GM23338 (cell line): Measurements from ENCODE around the gene RPL37A. TPM values are rescaled to one million over a fixed set of nuclear protein-coding genes. Genes with fewer than 3 reads are reported as not detected.

ENCODE experiments used
- ATAC-seq: fragments of 200-7000 bp; cut with Tn5 transposase; 3 replicates; pipeline ENCODE4 v1.9.1; 2020
- DNase-seq: peaks from one replicate; pipeline ENCODE4 v3.0.0-alpha.2; 2015; ENCODE audit warnings: low spot score
- H2AFZ ChIP-seq: fragments of 200-600 bp; sonication (generic); 2 replicates; pipeline ENCODE4 v1.8.0; 2016; ENCODE audit warnings: antibody characterized with exemption, mild to moderate bottlenecking, moderate library complexity
- H3F3A ChIP-seq: fragments of 200-600 bp; sonication (generic); replicated peaks from 2 replicates; pipeline ENCODE4 v1.8.0; 2017; ENCODE audit warnings: antibody characterized with exemption, mixed run types, low read depth
- H3K27ac ChIP-seq: fragments of 200-600 bp; sonication (generic); 2 replicates; pipeline ENCODE4 v1.6.1; 2016; ENCODE audit warnings: low read depth
- H3K27me3 ChIP-seq: fragments of 200-600 bp; sonication (generic); 2 replicates; pipeline ENCODE4 v1.8.0; 2016; ENCODE audit warnings: mild to moderate bottlenecking, mixed run types, moderate library complexity; ENCODE audit not compliant: insufficient read depth
- H3K36me3 ChIP-seq: fragments of 200-600 bp; sonication (generic); 2 replicates; pipeline ENCODE4 v1.8.0; 2016; ENCODE audit warnings: mild to moderate bottlenecking; ENCODE audit not compliant: insufficient read depth
- H3K4me1 ChIP-seq: fragments of 200-600 bp; sonication (generic); 2 replicates; pipeline ENCODE4 v1.8.0; 2016; ENCODE audit warnings: mild to moderate bottlenecking, moderate library complexity; ENCODE audit not compliant: insufficient read depth
- H3K4me2 ChIP-seq: fragments of 200-600 bp; sonication (generic); 2 replicates; pipeline ENCODE4 v1.7.1; 2017; ENCODE audit warnings: mixed run types
- H3K4me3 ChIP-seq: fragments of 200-600 bp; sonication (generic); 2 replicates; pipeline ENCODE4 v1.6.1; 2016; ENCODE audit warnings: mixed run types
- H3K79me2 ChIP-seq: fragments of 200-600 bp; sonication (generic); replicated peaks from 2 replicates; pipeline ENCODE4 v1.8.0; 2017; ENCODE audit warnings: mild to moderate bottlenecking; ENCODE audit not compliant: insufficient read depth
- H3K9me2 ChIP-seq: fragments of 200-600 bp; sonication (generic); 2 replicates; pipeline ENCODE4 v1.8.0; 2017; ENCODE audit not compliant: insufficient read depth
- H4K20me1 ChIP-seq: fragments of 200-600 bp; sonication (generic); replicated peaks from 2 replicates; pipeline ENCODE4 v1.8.0; 2017; ENCODE audit warnings: mild to moderate bottlenecking; ENCODE audit not compliant: insufficient read depth
- H3K27ac Mint-ChIP-seq: 2 replicates; pipeline ENCODE4 v1.8.0; 2020; ENCODE audit warnings: inconsistent platforms, mild to moderate bottlenecking, moderate library complexity, mixed read lengths
- H3K27me3 Mint-ChIP-seq: 3 replicates; pipeline ENCODE4 v1.8.0; 2022; ENCODE audit warnings: low read depth, mild to moderate bottlenecking, moderate library complexity, mixed read lengths, inconsistent platforms; ENCODE audit not compliant: insufficient read depth, poor library complexity
- H3K36me3 Mint-ChIP-seq: 3 replicates; pipeline ENCODE4 v1.8.0; 2021; ENCODE audit warnings: low read depth, mild to moderate bottlenecking, inconsistent platforms, moderate library complexity, mixed read lengths
- H3K4me1 Mint-ChIP-seq: 3 replicates; pipeline ENCODE4 v1.8.0; 2020; ENCODE audit warnings: mild to moderate bottlenecking, inconsistent platforms, mixed read lengths
- H3K4me3 Mint-ChIP-seq: 3 replicates; pipeline ENCODE4 v1.8.0; 2021; ENCODE audit warnings: moderate library complexity, mild to moderate bottlenecking, inconsistent platforms, mixed read lengths
- H3K9me3 Mint-ChIP-seq: 3 replicates; pipeline ENCODE4 v1.8.0; 2020; ENCODE audit warnings: moderate library complexity, mild to moderate bottlenecking, inconsistent platforms, mixed read lengths
- EZH2 ChIP-seq: fragments of 200-600 bp; sonication (generic); IDR thresholded peaks from one replicate; pipeline ENCODE4 v1.8.0; 2017; ENCODE audit warnings: antibody characterized with exemption, mild to moderate bottlenecking, low read depth; ENCODE audit not compliant: unreplicated experiment
- JUNB ChIP-seq: IDR thresholded peaks from one replicate; pipeline ENCODE4 v1.6.1; 2016; ENCODE audit warnings: antibody characterized with exemption; ENCODE audit not compliant: unreplicated experiment
- POLR2AphosphoS5 ChIP-seq: IDR thresholded peaks from 2 replicates; pipeline ENCODE4 v1.6.1; 2016; ENCODE audit warnings: antibody characterized with exemption, low read depth
- long read RNA-seq: library from polyadenylated mRNA; unstranded; transcript quantifications from one replicate; pipeline ENCODE4 v2.0.0, GENCODE V29; 2020; ENCODE audit not compliant: unreplicated experiment
- polyA plus RNA-seq: library from polyadenylated mRNA; unstranded; fragments of >200 nt; fragmentation: Nextera tagmentation; extraction: Ambion mirVana; gene quantifications from 2 replicates; pipeline ENCODE4 v1.2.1, GENCODE V29; 2016
- total RNA-seq: library from RNA; depleted of rRNA; stranded (reverse); fragments of >200 nt; shearing (Covaris generic); gene quantifications from 2 replicates; pipeline ENCODE4 v1.2.3, GENCODE V29; 2014; rRNA removed
- TF ChIP-seq, protein P1 (sequence below): fragments of 250-450 bp; sonication (Bioruptor Pico); IDR thresholded peaks from 2 replicates; pipeline ENCODE4 v1.5.0; 2020; ENCODE audit warnings: mild to moderate bottlenecking, moderate library complexity
- TF ChIP-seq, protein P2 (sequence below): IDR thresholded peaks from 2 replicates; pipeline ENCODE4 v1.6.1; 2016; ENCODE audit warnings: antibody characterized with exemption
- TF ChIP-seq, protein P3 (sequence below): IDR thresholded peaks from one replicate; pipeline ENCODE4 v1.6.1; 2018; ENCODE audit warnings: antibody characterized with exemption; ENCODE audit not compliant: unreplicated experiment

Gene RPL37A
- 879 and 1,118 TPM in 2 replicates for total RNA-seq
- polyA plus RNA-seq, result 5,036 and 5,564 TPM in 2 replicates
- long read RNA-seq, transcript RPL37A-201 (3 exons, 742 nt), result minor isoform, 113 of 2,042 reads
- long read RNA-seq, transcript RPL37A-210 (4 exons, 3,647 nt), result major isoform, 1,893 of 2,042 reads
- long read RNA-seq, partial matches to known transcripts, result 1 of 2,042 reads
- long read RNA-seq, other reads (novel, unspliced or antisense), result 27 of 2,042 reads

DNA sequence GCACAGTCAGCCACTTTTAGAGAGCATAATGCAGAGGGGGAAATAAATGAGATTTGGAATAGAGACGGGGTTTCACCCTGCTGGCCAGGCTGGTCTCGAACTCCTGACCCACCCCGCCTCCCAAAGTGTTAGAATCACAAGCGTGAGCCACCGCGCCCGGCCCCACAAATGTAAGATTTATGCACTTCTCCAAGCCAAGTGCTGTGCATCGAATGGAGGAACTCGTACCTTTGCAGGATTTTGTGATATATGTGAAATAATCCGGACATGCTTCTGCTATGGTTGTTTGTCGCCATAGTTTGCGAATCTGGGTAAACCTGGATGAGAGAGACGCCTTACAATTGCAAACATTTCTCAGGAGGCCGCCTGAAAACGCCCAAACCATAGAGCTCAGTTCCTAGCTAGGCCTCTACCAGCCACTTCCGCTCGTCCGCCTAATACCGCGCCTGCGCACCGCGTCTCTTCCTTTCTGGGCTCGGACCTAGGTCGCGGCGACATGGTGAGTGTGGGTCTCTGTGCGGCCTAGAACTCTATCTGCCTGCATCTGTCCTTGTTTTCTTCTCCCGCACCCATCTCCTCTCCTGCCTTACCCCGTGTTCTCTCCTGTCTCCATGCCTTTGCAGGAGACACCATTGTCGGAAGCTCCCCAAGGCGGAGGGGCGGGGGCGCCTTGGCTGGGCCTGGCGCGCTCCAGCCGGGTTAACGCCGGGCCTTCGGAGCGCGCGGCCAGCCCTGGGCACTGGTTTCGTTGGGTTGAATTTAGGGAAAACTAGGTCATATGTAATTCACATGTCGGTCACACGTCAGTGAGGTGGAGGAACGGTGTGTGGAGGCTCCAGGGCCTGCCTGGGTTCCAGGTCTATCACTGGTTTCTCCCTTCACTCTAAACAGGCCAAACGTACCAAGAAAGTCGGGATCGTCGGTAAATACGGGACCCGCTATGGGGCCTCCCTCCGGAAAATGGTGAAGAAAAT is at the start of gene RPL37A:
TSS of gene RPL37A (plus strand) at position 466 of the 974 bp plus-strand sequence. CDS start at position 497, 31 bp downstream.
- peaks cover 46% of the 10 kb centered on the region for H3K36me3 ChIP-seq
- Mint-ChIP-seq H3K4me1 (peaks cover 37% of the 10 kb centered on the region), H3K9me3 (no peaks in the 10 kb centered on the region), H3K27ac (peak within 1 kb of the TSS; percentile 99), H3K36me3 (peaks cover 51% of the 10 kb centered on the region), H3K4me3 (peak within 1 kb of the TSS; percentile 99), H3K27me3 (peaks cover 9% of the 10 kb centered on the region)
- no peaks in the 10 kb centered on the region for H3K27me3 ChIP-seq
- H3K79me2 ChIP-seq, result peaks cover 47% of the 10 kb centered on the region
- peaks cover 32% of the 10 kb centered on the region for H4K20me1 ChIP-seq
- peak within 1 kb of the TSS; percentile 94 for H3K27ac ChIP-seq
- H3K9me2 ChIP-seq, result no peaks in the 10 kb centered on the region
- H3K4me3 ChIP-seq, result peak within 1 kb of the TSS; percentile 94
- H3F3A ChIP-seq, result peaks cover 47% of the 10 kb centered on the region
- H2AFZ ChIP-seq, result peak within 1 kb of the TSS; percentile 94
- ATAC-seq (peak; percentile 95), DNase-seq (peak; percentile 98)
- peaks cover 35% of the 10 kb centered on the region for H3K4me1 ChIP-seq
- H3K4me2 ChIP-seq, result peak within 1 kb of the TSS; percentile 91
- TF ChIP-seq JUNB (no peak), EZH2 (no peak), POLR2AphosphoS5 (peak; percentile 100)
- TF ChIP-seq, protein P1, sequence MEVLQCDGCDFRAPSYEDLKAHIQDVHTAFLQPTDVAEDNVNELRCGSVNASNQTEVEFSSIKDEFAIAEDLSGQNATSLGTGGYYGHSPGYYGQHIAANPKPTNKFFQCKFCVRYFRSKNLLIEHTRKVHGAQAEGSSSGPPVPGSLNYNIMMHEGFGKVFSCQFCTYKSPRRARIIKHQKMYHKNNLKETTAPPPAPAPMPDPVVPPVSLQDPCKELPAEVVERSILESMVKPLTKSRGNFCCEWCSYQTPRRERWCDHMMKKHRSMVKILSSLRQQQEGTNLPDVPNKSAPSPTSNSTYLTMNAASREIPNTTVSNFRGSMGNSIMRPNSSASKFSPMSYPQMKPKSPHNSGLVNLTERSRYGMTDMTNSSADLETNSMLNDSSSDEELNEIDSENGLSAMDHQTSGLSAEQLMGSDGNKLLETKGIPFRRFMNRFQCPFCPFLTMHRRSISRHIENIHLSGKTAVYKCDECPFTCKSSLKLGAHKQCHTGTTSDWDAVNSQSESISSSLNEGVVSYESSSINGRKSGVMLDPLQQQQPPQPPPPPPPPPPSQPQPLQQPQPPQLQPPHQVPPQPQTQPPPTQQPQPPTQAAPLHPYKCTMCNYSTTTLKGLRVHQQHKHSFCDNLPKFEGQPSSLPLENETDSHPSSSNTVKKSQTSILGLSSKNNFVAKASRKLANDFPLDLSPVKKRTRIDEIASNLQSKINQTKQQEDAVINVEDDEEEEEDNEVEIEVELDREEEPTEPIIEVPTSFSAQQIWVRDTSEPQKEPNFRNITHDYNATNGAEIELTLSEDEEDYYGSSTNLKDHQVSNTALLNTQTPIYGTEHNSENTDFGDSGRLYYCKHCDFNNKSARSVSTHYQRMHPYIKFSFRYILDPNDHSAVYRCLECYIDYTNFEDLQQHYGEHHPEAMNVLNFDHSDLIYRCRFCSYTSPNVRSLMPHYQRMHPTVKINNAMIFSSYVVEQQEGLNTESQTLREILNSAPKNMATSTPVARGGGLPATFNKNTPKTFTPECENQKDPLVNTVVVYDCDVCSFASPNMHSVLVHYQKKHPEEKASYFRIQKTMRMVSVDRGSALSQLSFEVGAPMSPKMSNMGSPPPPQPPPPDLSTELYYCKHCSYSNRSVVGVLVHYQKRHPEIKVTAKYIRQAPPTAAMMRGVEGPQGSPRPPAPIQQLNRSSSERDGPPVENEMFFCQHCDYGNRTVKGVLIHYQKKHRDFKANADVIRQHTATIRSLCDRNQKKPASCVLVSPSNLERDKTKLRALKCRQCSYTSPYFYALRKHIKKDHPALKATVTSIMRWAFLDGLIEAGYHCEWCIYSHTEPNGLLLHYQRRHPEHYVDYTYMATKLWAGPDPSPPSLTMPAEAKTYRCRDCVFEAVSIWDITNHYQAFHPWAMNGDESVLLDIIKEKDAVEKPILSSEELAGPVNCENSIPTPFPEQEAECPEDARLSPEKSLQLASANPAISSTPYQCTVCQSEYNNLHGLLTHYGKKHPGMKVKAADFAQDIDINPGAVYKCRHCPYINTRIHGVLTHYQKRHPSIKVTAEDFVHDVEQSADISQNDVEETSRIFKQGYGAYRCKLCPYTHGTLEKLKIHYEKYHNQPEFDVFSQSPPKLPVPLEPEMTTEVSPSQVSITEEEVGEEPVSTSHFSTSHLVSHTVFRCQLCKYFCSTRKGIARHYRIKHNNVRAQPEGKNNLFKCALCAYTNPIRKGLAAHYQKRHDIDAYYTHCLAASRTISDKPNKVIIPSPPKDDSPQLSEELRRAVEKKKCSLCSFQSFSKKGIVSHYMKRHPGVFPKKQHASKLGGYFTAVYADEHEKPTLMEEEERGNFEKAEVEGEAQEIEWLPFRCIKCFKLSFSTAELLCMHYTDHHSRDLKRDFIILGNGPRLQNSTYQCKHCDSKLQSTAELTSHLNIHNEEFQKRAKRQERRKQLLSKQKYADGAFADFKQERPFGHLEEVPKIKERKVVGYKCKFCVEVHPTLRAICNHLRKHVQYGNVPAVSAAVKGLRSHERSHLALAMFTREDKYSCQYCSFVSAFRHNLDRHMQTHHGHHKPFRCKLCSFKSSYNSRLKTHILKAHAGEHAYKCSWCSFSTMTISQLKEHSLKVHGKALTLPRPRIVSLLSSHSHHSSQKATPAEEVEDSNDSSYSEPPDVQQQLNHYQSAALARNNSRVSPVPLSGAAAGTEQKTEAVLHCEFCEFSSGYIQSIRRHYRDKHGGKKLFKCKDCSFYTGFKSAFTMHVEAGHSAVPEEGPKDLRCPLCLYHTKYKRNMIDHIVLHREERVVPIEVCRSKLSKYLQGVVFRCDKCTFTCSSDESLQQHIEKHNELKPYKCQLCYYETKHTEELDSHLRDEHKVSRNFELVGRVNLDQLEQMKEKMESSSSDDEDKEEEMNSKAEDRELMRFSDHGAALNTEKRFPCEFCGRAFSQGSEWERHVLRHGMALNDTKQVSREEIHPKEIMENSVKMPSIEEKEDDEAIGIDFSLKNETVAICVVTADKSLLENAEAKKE, result peak; percentile 78
- TF ChIP-seq, protein P2, sequence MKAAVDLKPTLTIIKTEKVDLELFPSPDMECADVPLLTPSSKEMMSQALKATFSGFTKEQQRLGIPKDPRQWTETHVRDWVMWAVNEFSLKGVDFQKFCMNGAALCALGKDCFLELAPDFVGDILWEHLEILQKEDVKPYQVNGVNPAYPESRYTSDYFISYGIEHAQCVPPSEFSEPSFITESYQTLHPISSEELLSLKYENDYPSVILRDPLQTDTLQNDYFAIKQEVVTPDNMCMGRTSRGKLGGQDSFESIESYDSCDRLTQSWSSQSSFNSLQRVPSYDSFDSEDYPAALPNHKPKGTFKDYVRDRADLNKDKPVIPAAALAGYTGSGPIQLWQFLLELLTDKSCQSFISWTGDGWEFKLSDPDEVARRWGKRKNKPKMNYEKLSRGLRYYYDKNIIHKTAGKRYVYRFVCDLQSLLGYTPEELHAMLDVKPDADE, result peak; percentile 83
- TF ChIP-seq, protein P3, sequence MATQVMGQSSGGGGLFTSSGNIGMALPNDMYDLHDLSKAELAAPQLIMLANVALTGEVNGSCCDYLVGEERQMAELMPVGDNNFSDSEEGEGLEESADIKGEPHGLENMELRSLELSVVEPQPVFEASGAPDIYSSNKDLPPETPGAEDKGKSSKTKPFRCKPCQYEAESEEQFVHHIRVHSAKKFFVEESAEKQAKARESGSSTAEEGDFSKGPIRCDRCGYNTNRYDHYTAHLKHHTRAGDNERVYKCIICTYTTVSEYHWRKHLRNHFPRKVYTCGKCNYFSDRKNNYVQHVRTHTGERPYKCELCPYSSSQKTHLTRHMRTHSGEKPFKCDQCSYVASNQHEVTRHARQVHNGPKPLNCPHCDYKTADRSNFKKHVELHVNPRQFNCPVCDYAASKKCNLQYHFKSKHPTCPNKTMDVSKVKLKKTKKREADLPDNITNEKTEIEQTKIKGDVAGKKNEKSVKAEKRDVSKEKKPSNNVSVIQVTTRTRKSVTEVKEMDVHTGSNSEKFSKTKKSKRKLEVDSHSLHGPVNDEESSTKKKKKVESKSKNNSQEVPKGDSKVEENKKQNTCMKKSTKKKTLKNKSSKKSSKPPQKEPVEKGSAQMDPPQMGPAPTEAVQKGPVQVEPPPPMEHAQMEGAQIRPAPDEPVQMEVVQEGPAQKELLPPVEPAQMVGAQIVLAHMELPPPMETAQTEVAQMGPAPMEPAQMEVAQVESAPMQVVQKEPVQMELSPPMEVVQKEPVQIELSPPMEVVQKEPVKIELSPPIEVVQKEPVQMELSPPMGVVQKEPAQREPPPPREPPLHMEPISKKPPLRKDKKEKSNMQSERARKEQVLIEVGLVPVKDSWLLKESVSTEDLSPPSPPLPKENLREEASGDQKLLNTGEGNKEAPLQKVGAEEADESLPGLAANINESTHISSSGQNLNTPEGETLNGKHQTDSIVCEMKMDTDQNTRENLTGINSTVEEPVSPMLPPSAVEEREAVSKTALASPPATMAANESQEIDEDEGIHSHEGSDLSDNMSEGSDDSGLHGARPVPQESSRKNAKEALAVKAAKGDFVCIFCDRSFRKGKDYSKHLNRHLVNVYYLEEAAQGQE, result peak; percentile 12
